Ammon's horn (tissue), 1 donor: ENCODE data around the gene CTNNA3.

Experiments
- DNase-seq: peaks from one replicate; pipeline ENCODE4 v3.0.0-alpha.2; 2016; ENCODE audit warnings: low spot score

The CTNNA3 gene

DNA sequence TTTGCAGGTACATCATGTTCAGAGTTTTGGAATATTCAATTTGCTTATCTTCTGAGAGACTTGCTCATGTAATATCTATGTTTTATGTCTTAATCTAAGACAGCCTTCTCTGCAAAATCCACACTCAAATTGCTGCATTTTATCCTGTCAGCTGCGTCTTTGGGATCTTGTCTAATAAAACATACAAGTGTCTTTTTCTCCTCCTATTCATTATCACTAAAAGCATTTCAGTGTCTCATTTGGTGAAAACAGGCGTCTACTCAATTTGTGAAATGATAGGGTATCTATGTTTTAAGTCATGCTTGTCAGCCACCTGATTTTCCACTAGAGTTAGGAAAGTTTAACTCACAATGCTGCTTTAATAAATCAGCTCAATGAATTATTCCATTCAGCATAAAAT, 882.9 kb downstream of the CTNNA3 start:
- no peak for DNase-seq

DNA sequence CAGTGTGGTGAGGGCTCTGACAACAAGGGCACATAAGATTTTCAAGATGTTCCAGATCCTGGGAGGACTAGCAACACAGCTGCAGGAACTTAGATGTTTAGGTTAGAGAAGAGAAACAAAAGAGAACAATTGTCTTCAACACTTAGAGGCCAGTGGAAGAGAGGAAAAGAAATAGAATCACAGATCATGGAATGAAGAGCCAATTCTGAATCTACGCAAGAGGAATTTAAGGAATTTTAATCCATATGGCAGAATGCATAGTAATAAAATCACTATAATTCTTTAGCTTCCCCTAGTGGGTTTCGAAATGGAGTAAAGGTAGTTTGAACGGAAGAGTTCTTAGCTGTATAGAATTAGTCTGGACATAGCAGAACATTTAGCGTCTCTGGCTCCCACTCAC, 884.8 kb downstream of the CTNNA3 start:
- no peak for DNase-seq

DNA sequence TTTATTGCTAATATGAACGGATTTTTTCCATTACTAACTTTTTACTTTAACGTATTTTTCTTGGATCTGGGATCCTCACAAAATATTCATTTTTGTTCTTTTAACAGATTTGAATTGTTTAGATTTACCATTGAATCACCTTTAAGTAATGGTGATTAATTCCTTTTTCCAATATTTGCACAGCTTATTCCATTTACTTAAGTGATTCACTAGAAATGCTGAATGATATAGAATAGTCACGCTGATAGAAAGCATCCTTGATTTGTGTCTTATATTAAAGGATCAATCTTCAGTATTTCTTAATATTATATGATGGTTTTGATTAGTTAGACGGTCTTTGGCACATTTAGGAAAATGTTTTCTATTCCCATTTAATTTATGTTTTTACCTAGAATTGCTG, 886.6 kb downstream of the CTNNA3 start:
- no peak for DNase-seq

DNA sequence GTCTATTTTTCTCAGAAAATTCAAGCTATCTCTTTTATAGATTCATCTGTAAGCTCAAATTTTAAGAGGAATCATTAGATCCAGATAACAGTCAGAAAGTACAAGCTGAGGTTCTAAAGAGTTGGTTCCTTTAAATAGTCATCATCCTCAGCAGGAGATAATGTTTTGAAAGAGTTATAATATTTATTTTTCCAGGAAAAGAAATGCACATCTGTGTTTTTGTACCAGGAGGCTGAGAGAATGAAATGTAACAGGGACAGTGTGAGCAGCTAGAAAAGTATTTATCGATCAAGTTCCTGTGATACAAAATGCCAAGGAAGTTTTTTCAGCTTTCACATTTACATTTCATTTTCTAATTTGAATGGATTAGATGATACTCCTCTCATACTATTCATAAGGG, 890.4 kb downstream of the CTNNA3 start:
- DNase-seq, result no peak

DNA sequence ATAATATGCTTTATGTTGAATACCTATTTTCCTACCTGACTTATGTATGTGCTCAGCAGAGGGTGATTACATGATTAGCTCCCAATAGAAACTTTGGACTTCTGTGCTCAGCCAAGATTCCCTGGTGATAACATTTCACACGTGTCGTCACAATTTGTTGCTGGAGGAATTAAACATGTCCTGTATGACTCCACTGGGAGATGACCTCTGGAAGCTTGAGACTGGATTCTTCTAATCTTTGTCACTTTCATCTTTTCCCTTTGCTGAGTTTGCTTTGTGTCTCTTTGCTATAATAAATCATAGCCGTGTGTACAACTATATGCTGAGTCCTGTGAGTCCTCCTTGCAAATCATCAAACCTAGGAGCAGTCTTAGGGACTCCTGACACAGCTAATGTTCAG, 891.0 kb downstream of the CTNNA3 start:
- no peak for DNase-seq

DNA sequence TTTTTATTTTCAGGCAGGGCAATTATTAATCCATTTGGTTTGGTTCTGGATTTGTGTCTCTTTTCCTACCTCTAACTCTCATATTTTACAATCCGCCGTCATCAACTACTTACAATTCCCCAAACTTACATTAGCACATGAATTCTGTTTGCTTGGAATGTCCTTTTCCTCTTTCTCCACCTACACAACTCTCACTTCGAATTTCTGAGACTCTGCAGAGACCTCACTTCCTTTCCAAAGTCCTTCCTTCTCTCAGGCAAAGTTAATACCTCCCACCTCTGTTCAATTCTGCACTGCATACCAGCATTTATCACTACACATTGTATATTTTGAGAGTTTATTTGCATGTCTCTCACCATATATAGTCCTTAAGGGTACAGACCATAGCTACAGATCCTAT, 892.8 kb downstream of the CTNNA3 start:
- no peak for DNase-seq

DNA sequence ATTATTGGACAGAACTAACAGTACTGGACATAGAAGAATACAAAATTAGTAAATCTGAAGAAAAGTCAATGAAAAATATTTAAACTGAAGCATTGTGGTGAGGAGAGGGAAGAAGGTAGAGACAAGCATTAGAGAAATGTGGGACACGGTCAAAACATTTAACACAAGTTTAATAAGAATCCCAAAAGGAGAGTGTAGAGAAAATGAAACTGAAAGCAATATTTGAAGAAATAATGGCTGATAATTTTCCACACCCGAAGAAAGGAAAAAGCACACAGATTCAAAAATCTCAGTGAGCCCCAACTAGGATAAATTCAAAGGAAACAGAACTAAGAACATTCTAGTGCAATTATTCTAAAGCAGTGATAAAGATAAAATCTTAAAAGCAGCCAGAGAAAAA, 896.5 kb downstream of the CTNNA3 start:
- DNase-seq, result no peak

DNA sequence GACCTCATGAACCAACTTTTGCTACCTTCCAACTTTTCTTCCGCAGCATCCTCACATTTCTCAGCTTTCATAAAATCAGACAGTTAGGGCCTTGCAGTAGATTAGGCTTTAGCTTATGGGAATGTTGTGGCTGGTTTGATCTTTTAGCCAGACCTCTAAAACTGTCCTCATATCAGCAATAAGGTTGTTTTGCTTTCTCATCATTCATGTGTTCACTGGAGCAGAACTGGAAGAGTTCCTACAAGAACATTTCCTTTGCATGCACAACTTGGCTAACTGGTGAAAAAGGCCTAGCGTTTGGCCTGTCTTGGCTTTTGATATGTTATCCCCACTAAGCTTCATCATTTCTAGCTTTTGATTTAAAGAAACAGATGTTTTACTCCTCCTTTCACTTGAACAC, 900.1 kb downstream of the CTNNA3 start:
- no peak for DNase-seq

DNA sequence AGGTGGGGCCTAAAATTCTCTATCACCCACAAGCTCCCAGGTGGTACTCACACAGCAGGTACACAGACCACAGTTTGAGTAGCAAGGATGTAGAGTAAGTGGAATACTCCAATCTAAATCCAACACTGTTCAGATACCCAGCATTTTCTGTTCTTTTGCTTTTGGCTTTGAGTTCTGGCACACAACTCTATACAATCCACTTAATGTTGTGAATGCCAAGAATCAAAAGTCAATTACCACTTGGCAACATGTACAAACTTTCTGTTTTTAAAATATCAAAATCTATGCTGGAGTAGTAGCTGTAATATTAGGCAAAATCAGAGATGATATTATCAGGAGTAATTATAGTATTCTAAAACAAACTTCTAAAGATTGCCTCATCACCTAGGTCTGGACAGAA, 903.6 kb downstream of the CTNNA3 start:
- no peak for DNase-seq

DNA sequence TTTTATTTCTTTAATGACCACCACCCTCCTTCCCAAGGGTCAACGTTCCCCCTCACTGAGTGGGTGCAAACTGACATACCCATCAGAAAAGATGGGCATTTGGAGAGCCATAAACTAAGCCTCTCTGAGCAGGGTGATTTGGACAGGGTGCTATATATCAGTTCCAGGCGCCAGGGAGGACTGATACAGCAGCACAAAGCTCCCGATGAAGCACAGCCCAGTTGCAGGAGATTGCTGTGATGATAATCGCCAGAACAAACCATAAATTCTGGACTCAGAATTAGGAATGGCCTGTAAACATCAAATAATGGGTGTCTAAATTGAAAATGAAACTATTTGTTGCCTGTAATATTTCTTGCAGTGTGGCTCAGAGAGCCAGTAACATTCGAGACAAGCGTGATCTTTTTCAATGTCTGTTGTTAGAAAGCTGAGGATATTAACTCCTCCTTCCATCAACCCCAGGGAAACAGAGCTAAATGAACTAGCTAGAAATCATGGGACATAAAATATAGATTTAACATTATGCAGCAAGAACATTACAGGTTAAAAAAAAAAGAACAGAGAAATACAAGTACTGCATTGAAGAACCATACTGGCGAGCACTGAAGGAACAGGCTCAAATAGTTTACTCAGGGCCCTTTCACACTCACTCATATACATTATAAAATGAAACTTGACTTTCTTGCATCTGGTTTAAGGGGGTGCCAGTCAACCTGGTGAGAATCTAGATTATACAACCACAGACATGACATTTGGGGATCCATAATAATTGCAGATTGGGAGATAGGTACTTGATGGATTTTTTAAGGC, 907.6 kb downstream of the CTNNA3 start:
- DNase-seq, result no peak

DNA sequence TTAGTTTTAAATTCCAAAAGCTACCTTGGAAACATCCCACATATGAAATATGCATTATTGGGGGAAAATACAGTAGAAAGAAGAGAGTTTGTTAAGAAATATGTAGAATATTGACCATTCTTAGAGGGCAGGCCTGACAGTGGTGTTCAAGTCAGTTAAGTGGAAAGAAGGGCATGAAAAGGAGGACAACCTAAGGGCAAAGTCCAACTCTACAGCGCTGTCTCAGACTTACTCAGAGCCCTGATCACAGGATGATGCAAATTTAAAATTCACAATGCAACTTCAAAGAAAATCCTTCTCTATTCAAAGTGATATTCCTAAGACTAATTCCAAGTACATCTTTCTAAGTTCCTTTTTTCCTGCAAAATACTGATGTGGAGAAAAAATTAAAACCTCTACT, 909.3 kb downstream of the CTNNA3 start:
- DNase-seq, result no peak

DNA sequence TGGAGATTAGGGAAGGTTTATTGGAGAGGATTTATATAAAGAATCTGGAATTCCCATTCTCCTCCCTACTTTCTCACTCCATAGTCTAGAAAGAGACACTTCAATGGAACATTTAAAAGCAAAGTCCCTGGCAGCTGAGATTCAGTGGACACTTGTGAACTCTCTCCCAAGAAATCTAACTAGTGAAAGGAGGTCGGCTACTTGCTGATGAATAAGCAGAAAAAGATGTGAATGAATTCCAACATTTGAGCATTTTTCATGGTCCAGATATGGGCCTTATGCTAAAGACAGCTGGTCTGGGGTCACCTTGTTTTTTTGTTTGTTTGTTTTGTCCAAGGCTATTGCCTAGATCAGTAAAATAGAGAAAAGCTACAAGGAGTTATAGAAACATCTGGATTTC, 911.2 kb downstream of the CTNNA3 start:
- DNase-seq, result no peak

DNA sequence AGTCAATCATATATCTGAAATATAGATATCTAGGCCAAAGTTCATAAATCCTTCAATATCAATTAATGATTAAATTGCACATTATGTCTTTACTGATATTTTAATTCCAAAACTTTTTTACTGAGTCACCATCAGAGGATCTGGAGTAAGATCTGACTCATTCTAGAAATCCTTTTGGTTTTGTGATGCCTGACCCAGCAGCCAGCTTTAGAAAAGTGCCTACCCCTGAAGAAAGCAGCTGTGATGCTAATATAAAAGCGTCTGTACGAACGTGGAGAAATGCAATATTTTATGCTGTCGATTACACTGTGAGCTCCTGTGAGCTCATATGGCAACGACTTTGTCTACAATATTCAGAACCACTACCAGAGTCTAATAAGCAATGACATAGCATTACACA, 912.7 kb downstream of the CTNNA3 start:
- DNase-seq, result no peak

DNA sequence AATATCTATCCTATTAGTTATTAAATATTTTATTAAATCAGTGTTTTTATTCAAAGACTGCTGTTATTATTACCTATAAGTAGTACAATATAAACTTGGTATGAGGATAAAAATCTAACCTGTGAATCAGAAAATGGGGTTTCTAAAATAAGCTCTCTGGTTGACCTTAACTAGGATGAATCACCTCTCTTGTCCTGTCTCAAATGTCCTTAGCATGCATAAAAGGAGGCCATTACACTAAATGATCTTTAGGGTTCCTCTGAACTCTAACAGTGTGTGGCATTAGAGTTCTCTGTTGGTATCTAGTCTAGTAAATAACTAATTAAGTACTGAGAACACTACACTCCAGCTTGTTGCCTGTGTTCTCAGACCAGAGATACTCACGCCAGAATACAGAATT, 913.2 kb downstream of the CTNNA3 start:
- no peak for DNase-seq

DNA sequence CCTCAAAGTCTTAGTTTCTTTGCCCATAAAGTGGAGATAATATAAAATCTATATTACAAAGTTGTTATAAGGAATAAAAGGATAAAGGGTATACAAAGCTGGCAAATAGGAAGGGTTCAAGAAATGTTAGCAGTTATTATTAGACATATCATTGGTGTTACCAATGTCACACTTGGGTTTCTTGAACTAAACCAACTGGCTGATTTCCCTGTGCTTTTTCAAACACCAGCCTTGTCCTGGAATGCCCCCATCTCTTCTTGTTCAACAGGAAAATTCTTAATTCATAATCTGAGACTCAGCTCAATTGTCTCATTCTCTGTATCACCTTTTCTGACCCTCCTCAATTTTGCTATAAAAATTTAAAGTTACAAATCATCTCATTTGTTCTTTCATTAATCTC, 913.9 kb downstream of the CTNNA3 start:
- no peak for DNase-seq

DNA sequence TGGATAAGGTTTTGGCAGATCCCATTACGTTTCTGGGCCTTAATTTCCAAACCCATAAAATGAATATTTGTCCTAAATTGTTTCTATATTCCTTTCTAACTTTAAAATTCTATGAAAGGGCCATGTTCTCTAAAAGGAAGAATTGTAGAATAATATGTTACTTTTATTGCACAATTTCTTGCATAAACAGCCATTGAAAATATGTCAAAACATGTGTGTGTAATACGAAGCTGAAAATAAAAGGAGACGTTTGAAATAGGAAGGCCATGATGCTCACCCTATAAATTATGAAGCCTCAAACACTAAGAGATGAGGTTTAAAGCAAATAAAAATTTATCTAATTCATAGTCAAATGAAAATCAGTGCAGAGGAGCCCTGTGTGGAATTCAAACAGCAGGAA, 915.2 kb downstream of the CTNNA3 start:
- DNase-seq, result no peak

DNA sequence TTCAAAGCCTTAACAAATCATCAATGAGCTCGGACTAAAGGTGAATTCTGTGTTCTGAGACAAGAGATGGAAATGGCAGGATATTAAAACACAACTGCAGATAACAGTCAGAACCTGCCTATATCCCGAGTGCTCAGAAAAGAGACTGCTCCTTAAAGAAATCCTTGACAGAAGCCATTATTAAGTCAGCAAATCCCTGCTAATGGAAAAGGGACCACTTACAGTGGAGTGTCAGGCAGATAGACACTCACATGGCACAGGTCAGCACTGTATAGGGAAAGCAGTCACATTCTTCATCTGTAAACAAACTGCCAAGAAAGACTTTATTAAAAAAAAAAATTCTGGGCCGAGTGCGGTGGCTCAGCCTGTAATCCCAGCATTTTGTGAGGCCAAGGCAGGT, 917.6 kb downstream of the CTNNA3 start:
- no peak for DNase-seq

DNA sequence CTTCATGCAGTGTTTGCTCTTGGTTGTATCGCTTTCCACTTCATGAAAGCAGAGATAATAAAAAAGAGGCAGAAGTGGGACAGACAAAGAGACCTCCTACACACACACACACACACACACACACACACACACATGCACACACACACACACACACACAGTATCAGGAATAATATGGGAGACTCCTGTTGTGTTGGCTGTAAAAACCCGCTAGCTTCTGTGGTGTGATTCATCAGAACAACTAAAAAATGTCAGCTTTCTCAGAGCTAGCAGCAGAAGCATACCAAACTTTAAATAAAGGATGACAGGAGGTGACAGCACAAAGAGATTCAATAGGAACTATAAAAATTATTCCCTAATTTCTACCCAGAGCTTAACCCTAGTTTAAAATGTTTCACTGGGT, 918.3 kb downstream of the CTNNA3 start:
- DNase-seq, result peak; percentile 14

DNA sequence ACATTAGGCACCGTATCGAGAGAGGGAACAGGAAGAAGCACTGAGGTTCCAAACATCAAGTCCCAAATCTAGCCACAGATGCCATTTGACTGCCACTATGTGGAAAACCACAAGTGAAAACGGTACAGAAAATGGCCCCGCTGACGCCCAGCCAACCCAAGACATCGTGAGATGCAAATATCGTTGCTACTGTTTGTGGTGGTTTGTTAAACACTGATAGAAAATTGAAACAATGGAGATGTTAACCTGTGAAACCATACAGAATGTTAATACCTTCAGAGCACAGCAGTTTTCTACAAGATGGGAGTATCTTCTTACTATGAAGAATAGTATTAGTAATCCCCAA, 922.5 kb downstream of the CTNNA3 start:
- DNase-seq, result no peak

DNA sequence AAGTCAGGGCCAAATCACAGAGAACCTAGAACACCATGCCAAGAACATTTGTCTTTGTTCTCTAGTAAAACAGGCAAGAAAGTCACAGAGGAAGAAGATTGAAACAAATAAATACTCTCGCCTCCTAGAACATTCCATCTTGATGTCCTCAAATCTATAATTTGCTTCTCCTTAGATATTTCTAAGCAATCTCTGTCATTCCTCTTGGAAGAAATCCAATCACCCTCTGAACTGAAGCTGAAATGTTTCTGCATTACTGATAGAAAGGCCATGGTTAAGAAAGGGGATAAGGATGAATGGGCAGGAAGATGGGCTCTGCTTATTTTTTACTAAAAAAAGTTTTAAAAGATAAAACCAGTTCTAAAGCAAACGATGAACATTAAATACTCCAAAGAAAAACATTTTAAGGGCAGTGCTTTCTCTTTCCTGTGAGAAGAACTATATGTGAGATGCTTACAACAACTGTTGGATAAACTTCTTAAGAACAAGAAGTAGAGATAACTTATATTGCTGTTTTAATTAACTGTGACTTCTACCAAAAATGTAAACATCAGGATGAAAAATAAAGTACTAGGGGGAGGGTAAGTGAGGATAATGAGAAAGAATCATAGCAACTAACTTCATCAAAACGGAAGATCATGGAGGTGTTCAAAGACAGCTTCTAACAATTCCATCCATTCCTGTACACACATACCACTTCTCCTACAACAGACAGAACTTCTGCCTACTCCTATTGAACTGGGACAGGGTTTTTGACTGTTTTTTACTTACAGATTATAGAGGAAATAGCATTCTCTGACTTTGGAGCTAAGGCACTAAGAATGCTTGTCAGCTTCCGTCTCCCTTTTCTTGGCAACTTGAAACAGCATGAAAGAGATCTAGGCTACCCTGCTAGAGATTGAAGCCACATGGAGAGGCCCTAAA, 923.2 kb downstream of the CTNNA3 start:
- no peak for DNase-seq

DNA sequence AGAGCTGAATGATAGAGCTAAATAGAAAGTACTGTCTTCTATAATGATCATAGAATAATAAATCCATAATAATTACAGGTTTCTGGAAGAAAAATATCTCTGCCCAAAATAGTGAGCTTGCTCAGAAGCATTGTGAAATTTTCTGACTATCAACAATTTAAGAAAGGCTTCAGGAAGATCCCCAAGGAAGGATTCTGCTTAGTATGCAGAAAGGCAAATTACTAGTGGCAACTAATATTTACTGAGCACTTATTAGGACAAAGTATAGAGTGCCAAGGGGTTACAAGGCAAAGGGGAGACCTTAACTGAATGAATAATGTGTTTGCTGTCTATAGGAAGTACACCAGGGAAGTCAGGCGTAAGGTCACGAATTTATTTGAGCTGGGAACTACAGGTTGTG, 928.3 kb downstream of the CTNNA3 start:
- DNase-seq, result no peak

DNA sequence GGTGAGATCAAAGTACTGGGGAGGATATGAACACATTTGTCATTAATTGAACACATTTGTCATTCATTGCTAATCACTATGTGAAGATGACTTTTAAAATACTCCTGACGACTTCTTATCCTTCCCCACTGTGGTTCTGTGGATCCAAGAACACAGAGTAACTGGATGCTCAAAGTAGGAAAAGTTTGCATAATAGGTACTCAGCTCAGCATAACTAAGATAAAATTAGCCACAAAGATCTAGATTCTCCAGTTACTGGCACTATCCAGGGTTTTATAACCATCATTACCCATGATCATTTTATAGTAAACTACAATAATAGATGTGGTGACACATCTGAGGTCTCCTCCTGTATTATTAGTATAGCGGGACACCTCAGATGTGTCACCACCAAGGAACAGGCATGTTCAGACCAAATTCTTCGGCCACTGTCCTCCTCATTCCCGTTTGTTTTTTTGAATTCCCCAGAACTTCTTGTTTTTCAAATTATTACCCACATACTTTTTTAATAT, 933.7 kb downstream of the CTNNA3 start:
- no peak for DNase-seq

DNA sequence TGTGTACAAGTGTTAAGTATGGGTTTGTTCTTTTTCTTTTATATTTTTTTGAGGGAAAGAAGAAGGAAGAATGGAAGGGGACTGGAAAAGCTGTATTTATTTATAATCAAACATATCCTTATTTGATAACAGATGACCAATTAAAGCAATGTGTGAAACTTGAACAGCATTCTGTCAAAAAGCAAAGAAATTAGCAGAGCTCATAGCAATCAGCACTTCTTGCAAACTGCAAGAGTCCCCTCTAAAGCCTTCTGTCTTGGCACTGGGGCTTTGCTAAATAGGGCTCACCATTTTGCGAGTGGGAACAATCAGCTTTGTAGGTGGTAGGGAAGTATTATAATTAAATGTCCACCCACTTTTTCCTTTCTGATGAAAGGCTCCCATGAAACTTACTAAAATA, 935.1 kb downstream of the CTNNA3 start:
- no peak for DNase-seq
